MM.1S (cell line): ENCODE results near the gene FBXO24.

ENCODE experiments used
- EZH2 ChIP-seq: fragments of 300-600 bp; sonication (generic); optimal IDR thresholded peaks from 2 replicates; pipeline ENCODE3; 2017; ENCODE audit warnings: low read depth, mild to moderate bottlenecking, antibody characterized with exemption, low read length, mixed read lengths
- EZH2phosphoT487 ChIP-seq: fragments of 300-600 bp; sonication (generic); IDR thresholded peaks from 2 replicates; pipeline ENCODE4 v1.6.1; 2018; ENCODE audit warnings: antibody characterized with exemption, low read length
- TF ChIP-seq, protein P1 (sequence below): fragments of 300-600 bp; sonication (generic); IDR thresholded peaks from 2 replicates; pipeline ENCODE4 v1.5.1; 2016; ENCODE audit warnings: antibody characterized with exemption, low read length, mixed read lengths

DNA sequence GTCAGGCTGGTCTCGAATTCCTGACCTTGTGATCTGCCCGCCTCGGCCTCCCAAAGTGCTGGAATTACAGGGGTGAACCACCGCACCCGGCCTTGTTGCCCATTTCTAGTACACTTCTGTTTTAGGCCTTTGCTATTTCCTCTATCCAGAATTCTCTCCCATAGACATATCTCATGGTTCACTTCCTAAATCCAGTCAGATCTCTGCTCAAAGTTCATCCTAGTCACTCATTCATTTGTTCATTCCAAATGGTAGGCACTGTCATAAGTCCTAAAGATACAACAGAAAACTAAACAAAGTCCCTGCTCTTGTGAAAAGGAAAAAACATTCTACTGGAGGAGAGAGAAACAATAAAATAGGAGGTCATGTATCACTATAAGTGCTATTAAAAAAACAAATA, 23.8 kb downstream of the FBXO24 start:
- TF ChIP-seq, protein P1, sequence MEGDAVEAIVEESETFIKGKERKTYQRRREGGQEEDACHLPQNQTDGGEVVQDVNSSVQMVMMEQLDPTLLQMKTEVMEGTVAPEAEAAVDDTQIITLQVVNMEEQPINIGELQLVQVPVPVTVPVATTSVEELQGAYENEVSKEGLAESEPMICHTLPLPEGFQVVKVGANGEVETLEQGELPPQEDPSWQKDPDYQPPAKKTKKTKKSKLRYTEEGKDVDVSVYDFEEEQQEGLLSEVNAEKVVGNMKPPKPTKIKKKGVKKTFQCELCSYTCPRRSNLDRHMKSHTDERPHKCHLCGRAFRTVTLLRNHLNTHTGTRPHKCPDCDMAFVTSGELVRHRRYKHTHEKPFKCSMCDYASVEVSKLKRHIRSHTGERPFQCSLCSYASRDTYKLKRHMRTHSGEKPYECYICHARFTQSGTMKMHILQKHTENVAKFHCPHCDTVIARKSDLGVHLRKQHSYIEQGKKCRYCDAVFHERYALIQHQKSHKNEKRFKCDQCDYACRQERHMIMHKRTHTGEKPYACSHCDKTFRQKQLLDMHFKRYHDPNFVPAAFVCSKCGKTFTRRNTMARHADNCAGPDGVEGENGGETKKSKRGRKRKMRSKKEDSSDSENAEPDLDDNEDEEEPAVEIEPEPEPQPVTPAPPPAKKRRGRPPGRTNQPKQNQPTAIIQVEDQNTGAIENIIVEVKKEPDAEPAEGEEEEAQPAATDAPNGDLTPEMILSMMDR: no peak
- no peak for TF ChIP-seq EZH2
- no peak for TF ChIP-seq EZH2phosphoT487
